GM18511 (cell line): ENCODE results near the gene TSSK6.

Experiments used
- ATAC-seq: cut with Tn5 transposase; IDR thresholded peaks from one replicate; pipeline ENCODE4 v1.9.1; 2021; ENCODE audit warnings: mild to moderate bottlenecking, moderate library complexity; ENCODE audit not compliant: unreplicated experiment

TSSK6 gene

GRCh38 chr19:19514881-19515641 is at the start of gene TSSK6:
TSS of gene TSSK6 (minus strand) at chr19:19515548. CDS start at chr19:19515427, 121 bp downstream.
- ATAC-seq: no peak

GRCh38 chr19:19563348-19563848 is 48.0 kb upstream of the TSSK6 start:
- ATAC-seq: no peak

GRCh38 chr19:19562665-19563347 is 47.5 kb upstream of the TSSK6 start:
- no peak for ATAC-seq

- no peak for ATAC-seq
These were observed 46.8 kb upstream of the TSSK6 start for GRCh38 chr19:19561946-19562664.

DNA sequence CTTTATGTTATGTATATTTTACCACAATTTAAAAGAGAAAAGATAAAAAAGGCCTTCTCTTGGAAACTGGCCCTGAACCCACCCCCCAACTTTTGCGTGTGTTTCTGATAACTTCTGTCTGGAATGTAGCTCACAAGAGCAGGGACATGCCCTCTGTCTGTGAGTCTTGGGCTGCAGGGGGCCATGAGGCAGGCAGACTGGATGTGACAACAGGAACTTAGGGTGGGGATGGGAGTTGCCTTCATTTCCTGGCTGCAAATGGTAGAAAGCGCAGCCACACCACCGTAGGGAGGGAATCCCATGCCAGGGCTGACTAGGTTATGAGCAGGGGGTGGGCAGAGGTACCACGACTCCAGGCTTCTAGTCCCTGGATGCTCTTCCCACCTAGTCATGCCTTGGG is 44.6 kb upstream of the TSSK6 start:
- no peak for ATAC-seq

GRCh38 chr19:19558636-19559035 is 43.3 kb upstream of the TSSK6 start:
- ATAC-seq: no peak

DNA sequence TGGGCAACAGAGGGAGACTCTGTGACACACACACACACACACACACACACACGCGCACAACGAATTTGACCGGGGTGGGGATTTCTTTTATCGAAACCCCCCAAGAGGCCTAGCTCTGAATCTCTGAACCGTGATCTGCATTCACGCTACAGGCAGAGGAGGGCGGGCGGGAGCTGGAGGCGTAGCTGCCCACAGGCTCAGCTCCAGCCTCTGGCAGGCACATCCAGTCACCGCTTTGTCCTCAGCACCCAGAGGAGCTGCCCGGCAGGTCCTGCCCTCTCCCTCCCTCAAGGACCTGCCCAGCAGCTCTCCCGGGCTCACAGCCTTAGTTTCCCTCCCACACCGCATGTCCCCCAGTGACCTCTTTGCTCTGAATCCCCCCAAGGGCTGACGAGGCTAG is 42.7 kb upstream of the TSSK6 start:
- ATAC-seq: no peak

DNA sequence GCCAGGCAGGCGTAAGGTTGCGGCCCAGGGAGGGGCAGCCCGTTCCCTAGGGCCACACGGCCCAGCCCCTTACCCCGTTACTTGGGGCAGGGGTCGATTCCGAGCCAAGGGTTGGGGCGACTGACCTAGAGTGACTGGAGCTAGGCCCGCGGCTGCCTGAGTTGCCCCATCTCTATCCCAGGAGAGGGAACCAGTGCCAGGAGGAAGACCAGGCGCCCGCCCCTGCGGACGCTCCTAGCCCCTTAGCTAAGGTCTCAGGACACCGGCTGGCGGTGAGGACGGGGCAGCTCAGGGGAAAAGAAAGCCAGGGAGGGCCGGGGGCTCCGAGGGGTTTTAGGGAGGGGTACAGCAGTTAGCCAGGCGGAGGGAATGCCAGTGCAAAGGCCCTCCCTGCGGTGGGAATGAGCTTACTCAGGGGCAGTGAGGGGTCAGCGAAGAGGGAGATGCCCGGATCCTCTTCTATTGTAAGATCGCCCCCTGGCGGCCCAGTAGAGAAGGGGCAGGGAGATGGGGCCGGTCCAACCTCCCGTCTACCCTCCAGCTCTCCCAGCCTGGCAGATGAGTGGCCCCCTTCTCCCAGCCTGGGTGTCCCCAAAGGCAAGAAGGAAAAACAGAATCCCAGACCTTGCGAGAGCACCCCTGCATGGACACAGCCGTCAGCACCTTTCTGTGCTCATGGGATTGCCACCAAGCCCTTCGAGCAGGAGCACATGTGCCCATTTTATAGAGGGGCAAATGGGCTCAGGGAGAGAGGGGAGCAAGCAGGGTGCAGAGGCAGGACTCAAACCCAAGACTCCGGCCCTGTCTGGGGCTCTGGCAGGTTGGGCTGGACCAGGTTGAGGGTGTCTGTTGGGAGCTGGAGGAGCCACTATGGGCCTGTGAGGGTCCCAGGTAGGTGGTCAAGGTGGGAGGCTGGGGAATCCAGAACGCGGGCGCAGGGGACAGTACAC is 39.0 kb upstream of the TSSK6 start:
- ATAC-seq: no peak

DNA sequence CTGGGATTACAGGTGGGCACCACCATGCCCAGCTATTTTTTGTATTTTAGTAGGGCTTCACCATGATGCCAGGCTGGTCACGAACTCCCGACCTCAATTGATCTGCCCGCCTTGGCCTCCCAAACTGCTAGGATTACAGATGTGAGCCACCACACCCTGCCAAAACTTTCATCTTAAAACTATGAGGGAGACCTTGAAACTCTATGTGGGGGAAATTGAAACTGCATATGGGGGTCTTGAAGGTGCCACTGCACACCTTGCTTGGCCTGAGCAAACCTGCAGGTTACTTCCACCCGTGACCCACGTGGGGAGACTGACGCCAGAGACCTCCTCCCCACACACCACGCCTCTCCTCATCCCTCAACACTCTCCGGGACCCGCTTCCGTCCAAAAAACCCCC is 38.3 kb upstream of the TSSK6 start:
- ATAC-seq: no peak

GRCh38 chr19:19552798-19553197 is 37.5 kb upstream of the TSSK6 start:
- no peak for ATAC-seq

DNA sequence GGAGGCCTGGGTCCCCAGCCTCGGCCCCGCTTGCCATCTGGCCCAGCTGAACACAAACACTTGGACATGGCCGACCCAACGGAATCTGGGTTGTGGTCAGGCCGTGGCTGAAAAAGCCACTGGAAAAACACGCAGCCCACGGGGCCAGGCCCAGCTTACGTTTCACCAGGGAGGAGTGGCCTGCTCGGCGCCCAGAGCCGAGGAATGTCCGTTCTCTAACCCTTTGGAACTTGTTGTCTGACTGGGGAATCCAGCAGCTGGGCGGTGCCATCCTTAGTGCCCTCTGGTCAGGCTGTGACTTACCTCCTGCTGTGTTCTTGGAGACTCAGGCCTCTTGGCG is 36.5 kb upstream of the TSSK6 start:
- no peak for ATAC-seq

DNA sequence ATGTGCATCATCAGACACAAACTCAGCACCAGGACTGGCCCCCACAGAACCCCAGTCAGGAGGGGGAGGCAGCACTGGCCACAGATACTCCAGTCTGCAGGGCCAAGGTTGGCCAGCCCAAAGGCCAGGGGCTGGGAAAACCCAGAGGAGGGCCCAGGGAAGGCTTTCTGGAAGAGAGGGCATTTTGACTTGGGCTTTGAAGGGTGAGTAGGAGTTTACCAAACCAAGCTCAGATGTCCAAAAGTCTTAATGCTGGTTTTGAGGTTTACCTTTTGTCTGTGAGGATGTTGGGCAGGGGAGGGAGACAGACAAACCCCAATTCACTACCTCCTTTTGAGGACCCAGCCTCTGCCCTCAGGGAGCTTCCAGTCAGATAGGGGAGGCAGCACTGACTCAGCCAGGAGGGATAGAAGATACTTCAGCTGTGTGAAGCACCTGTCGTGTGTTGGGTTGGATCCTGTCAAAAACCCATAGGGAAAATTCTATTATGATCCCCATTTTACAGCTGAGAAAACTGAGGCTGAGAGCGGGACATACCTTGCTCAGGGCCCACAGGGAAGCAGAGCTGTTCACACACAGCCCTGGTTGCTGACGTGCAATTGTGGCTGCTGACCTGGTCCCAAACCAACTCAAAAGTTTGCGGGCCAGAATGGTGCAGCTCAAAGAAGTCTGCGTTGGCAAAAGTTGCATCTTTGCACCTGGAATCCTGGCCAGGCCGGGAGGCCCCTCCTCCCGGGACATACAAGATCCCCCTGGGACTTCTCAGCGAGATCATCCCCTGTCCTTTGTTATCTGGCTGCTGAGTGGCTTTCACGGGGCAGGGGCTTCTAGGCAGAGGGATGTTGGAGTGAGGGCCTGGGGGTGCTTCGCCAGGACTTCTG is 35.9 kb upstream of the TSSK6 start:
- ATAC-seq: no peak

DNA sequence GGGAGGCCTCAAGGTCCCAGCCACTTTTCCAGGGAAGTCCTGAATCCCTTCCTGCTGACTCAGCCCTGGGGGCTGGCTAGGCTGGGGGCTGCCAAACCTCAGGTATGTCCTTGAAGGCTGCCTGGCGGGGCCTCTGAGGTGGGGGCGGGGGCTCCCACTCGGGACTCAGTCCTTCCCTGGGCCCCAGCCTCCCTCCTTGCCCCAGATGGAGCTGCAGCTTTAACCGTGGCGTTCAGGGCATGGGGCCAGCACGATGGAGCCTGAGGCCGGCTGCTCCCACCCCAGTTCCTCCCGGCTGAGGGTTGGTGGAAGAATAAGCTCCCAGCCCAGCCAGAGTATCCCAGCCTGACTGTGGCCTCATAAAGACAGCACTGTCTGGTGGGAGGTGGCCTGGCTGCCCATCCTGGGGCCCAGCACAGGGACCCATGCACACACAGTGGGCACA is 35.2 kb upstream of the TSSK6 start:
- ATAC-seq: no peak

- no peak for ATAC-seq
These were observed 34.6 kb upstream of the TSSK6 start for GRCh38 chr19:19549804-19550464.

DNA sequence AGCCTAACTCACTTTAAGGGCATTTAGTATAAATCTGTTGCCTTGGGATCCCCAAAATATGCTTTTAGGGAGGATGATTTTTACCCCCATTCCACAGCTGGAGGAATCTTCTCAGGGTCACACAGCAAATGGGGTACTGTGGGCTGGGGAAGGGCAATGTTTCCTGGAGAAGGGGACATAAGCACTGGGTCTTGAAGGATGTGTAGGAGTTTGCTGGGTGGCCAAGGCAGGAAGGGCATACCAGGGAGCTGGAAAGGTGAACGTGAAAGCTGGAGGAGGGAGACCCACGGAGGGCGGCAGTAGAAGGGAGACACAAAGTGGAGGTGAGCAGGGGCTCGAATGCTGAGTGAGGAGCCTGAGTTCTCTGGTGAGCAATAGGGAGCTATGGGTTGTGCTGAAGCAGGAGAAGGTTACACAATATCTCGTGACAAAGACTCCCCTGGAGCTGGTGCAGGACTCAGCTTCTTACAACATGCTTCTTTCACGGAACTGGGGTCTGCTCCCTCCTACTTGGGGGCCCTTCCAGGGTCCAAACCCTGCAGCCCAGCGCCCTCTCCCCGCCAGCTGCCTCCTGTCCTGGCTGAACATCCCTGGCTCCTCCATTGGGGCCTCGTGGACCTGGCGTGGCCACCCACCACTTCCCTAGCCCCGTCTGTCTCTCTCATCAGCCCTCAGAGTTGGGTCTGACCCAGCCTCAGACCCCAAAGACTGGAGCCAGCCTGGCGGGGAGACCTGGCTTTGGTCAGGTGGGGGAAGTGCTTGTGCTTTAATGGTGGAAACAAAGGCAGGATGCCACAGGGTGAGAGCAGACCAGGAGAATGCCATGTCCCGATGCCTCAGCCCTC is 33.8 kb upstream of the TSSK6 start:
- no peak for ATAC-seq

DNA sequence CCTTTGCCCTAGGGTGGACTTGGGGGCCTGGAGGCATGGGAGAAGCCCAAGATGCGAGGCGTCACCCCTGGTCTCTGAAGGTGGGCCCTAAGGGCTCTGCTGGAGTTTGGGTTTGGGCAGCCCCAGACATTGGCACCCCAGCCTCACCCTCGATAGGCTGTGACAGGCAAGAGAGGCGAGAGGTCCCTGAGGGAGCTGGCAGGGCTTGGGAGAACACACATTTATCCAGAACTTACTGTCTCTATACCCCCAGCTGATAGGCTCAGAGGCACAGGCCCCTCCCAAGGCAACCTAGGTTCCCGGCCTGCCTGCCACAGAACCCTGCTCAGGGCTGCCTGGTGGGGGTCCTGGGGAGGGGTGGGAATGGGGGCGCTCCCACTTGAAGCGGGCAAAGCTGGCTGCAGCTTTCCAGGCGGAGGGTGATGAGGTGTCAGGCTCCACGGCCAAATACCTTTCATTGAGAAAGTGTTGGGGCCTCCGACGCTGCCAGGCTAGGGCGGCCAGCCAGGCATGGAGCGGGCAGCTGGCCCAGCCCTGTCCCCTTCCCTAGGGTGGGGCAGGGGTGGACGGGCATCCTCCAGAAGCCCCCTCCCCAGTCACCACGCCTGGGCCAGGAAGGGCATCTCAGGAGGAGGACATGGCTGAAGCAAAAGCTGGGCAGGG is 32.5 kb upstream of the TSSK6 start:
- ATAC-seq: no peak

GRCh38 chr19:19546751-19547162 is 31.4 kb upstream of the TSSK6 start:
- ATAC-seq: no peak

DNA sequence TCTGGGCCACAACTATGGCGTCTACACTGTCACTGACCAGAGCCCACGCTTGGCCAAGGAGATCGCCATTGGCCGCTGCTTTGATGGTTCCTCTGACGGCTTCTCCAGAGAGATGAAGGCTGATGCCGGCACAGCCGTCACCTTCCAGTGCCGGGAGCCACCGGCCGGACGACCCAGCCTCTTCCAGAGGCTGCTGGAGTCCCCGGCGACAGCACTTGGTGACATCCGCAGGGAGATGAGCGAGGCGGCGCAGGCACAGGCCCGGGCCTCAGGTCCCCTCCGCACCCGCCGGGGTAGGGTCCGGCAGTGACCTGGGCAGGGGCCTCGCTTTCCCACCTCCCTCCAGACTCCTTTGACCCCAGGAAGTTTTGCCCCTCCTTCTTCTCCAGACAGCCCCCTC is 30.4 kb upstream of the TSSK6 start:
- ATAC-seq: no peak
